Right renal cortex interstitium (tissue), 3 donors: ENCODE results near the gene CLASP1. TPM values are rescaled to one million over a fixed set of nuclear protein-coding genes. Genes with fewer than 3 reads are reported as not detected.
"Not testable (repeated sequence)": the region's sequence is repeated elsewhere in the genome, so short reads cannot be mapped to it uniquely, and the experiment has no call there.

Experiments used
- DNase-seq, 3 donors: peaks; one replicate each; pipeline ENCODE4 v3.0.0-alpha.2; 2013; ENCODE audit warnings: low read depth in 3 of 3, low spot score in 2 of 3
- polyA plus RNA-seq, 3 donors: library from polyadenylated mRNA; unstranded; fragments of 120-200 nt; gene quantifications; one replicate each; pipeline ENCODE4 v1.2.1, GENCODE V29; 2013; ENCODE audit not compliant: insufficient read length in 3 of 3

Gene CLASP1
- polyA plus RNA-seq, 3 donors: 39.8 to 45.3 (median 44.1) TPM

GRCh38 chr2:121588357-121588756 is 60.9 kb downstream of the CLASP1 start:
- DNase-seq: no peak

- DNase-seq: no peak
These were observed 62.1 kb downstream of the CLASP1 start for GRCh38 chr2:121587131-121587530.

GRCh38 chr2:121584741-121585140 is 64.5 kb downstream of the CLASP1 start:
- DNase-seq: no peak

GRCh38 chr2:121583555-121583954 is 65.7 kb downstream of the CLASP1 start:
- DNase-seq: no peak

- DNase-seq: no peak
These were observed 67.0 kb downstream of the CLASP1 start for GRCh38 chr2:121582272-121582671.

- no peak for DNase-seq
These were observed 70.0 kb downstream of the CLASP1 start for GRCh38 chr2:121579309-121579708.

GRCh38 chr2:121577381-121577780 is 71.9 kb downstream of the CLASP1 start:
- no peak for DNase-seq

GRCh38 chr2:121576263-121576662 is 73.0 kb downstream of the CLASP1 start:
- DNase-seq: no peak

GRCh38 chr2:121575800-121576199 is 73.5 kb downstream of the CLASP1 start:
- DNase-seq: no peak

GRCh38 chr2:121570667-121571055 is 78.6 kb downstream of the CLASP1 start:
- DNase-seq: no peak

- no peak for DNase-seq
These were observed 79.1 kb downstream of the CLASP1 start for GRCh38 chr2:121570036-121570666.

GRCh38 chr2:121567957-121568409 is 81.3 kb downstream of the CLASP1 start:
- no peak for DNase-seq

GRCh38 chr2:121567452-121567851 is 81.8 kb downstream of the CLASP1 start:
- no peak for DNase-seq

- DNase-seq: no peak
These were observed 83.6 kb downstream of the CLASP1 start for GRCh38 chr2:121565389-121566250.

- no peak for DNase-seq
These were observed 84.4 kb downstream of the CLASP1 start for GRCh38 chr2:121564905-121565304.

- DNase-seq: not testable (repeated sequence)
These were observed 85.5 kb downstream of the CLASP1 start for GRCh38 chr2:121563754-121564153.

- DNase-seq: no peak
These were observed 86.7 kb downstream of the CLASP1 start for GRCh38 chr2:121562269-121563176.

GRCh38 chr2:121561617-121562268 is 87.5 kb downstream of the CLASP1 start:
- no peak for DNase-seq

- no peak for DNase-seq
These were observed 90.9 kb downstream of the CLASP1 start for GRCh38 chr2:121558329-121558728.

GRCh38 chr2:121555008-121555407 is 94.3 kb downstream of the CLASP1 start:
- DNase-seq: no peak
